Measurements from ENCODE around the gene GGCX.
"Not testable (repeated sequence)": the region's sequence is repeated elsewhere in the genome, so short reads cannot be mapped to it uniquely, and the experiment has no call there.

The GGCX gene

DNA sequence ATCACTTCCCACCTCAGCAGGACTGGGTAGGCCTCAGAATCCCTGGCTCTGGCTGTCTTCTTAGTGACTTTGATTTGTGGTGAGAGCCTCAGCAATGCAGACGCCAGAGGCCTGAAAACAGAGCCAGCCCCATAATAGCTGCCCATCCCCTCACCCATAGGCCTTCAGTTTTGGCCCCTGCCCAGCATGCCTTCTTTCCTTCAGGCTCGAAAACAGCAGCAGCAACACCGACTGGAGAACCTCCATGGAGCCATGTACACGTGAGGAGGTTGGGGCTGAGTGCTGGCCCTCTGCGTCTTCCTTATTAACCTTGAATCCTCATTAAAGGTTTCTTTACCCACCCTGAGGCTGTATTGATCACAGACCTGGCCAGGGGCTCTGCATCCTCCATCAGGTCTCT is 35.9 kb upstream of the GGCX start:
- no peak for DNase-seq (ENCODE audit: low read depth)
- TF ChIP-seq, protein P1, sequence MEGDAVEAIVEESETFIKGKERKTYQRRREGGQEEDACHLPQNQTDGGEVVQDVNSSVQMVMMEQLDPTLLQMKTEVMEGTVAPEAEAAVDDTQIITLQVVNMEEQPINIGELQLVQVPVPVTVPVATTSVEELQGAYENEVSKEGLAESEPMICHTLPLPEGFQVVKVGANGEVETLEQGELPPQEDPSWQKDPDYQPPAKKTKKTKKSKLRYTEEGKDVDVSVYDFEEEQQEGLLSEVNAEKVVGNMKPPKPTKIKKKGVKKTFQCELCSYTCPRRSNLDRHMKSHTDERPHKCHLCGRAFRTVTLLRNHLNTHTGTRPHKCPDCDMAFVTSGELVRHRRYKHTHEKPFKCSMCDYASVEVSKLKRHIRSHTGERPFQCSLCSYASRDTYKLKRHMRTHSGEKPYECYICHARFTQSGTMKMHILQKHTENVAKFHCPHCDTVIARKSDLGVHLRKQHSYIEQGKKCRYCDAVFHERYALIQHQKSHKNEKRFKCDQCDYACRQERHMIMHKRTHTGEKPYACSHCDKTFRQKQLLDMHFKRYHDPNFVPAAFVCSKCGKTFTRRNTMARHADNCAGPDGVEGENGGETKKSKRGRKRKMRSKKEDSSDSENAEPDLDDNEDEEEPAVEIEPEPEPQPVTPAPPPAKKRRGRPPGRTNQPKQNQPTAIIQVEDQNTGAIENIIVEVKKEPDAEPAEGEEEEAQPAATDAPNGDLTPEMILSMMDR (IDR thresholded peaks at IDR 0.05; ENCODE audit: low read length, missing control alignments): no peak
- no peak overlapping the region for H3K4me3 ChIP-seq (replicated peaks; ENCODE audit: low read depth, low read length)

DNA sequence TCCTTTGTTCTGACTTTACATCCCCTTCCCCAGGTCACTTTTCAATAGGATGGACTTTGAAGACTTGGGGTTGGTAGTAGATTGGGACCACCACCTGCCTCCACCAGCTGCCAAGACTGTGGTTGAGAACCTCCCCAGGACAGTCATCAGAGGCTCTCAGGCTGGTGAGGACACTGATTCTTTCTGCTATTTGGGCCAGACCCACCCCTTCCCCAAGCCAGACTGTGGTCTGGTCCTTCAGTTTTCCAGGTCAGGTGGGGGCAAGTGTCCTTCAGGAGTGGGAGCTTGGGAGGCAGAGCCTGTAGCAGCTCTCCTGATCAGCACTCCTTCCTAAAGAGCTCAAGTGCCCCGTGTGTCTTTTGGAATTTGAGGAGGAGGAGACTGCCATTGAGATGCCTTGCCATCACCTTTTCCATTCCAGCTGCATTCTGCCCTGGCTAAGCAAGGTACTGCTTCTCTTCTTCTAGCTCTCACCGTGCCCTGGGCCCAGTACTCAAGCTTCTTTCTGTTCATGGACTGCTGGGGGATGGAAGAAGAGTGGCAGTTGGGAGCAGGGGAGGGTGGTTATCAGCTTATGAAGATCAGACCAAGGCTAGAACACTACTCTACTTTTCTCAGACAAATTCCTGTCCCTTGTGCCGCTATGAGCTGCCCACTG is 35.3 kb upstream of the GGCX start:
- TF ChIP-seq, protein P1 (IDR thresholded peaks at IDR 0.05; ENCODE audit: low read length, missing control alignments): no peak
- no peak for DNase-seq (ENCODE audit: low read depth)
- H3K4me3 ChIP-seq (replicated peaks; ENCODE audit: low read depth, low read length): peak overlapping the region; percentile 99

DNA sequence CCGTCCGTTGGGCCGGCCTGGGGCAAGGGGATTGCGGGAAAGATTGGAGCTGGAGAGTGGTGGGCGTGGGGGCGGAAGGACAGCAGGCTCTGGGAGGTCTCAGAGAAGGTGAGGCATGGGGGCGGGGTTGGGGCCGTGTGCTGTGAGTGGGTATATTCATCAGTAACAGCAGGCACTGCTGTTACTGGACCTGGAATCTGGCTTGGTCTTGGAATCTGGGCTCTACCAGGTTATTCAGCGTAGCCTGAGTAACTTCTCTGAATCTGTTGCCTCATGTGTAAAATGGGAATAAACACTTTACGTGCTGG is 34.7 kb upstream of the GGCX start:
- TF ChIP-seq, protein P1 (IDR thresholded peaks at IDR 0.05; ENCODE audit: low read length, missing control alignments): no peak
- H3K4me3 ChIP-seq (replicated peaks; ENCODE audit: low read depth, low read length): peak overlapping the region; percentile 99
- DNase-seq (ENCODE audit: low read depth): no peak

DNA sequence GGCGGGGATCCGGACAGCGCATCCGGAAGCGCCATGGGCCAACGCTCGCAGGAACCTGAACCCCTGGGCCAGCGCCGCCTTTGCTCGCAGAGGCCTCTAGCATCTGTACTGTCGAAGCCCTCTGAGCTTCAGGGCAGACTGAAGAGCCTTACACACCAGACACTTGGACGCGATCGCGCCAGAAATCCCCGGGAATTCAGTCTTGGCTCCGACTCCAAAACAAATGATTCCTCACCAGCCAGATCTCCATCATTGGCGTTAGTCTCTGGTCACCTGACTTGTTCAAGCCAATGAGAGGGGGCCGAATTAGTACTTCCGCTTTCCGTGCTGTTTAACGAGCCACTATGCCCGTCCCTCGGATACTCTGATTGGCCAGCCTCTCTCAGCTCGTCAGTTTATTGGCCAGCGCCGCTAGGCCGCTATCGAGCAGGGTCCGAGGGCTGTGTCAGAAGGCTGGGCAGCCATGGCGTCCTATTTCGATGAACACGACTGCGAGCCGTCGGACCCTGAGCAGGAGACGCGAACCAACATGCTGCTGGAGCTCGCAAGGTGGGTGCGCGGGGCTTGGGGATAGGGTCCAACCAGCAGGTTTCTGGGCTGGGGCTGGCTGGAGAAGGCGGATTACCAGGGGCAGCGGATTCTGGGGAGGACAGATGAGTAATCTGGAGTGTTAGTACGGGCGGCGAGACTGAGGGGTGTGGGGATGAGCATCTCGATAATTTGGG is 34.2 kb upstream of the GGCX start, which contains the start of gene RNF181:
RNF181 (plus strand) TSS at position 445 of the 725 bp plus-strand sequence; CDS start at position 464, 19 bp downstream.
- peak within 1 kb of the TSS; percentile 99 for H3K4me3 ChIP-seq (replicated peaks; ENCODE audit: low read depth, low read length)
- DNase-seq (ENCODE audit: low read depth): peak; percentile 99
- TF ChIP-seq, protein P1 (IDR thresholded peaks at IDR 0.05; ENCODE audit: low read length, missing control alignments): no peak

DNA sequence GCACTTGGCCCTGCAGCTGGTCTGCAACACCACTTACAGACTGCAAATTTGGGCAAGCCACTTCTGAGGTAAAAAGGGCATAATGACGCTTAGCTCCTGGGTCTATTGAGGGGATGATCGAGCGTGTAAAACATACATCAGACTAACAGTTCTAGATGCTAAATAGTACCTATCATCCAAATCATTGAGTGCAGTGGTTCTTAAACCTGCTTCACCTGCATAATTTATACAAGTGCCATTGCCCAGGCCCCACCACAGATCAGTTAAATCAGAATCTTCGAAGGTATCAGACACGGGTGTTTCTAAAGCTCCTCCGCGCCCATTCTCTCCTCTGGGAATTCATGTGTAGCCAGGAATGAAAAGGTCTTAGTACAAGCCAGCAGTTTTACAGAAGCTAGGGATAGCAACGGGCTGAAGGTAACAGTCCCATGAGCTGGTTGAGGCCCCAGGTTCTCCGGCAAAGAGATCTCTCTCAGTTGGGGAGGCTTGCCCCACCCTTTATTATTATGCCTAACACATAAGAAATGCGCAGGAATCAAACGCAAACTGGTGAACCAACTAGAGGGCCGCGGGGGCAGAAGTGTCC is 33.5 kb upstream of the GGCX start:
- DNase-seq (ENCODE audit: low read depth): no peak
- TF ChIP-seq, protein P1 (IDR thresholded peaks at IDR 0.05; ENCODE audit: low read length, missing control alignments): no peak

GRCh38 chr2:85593023-85593422 is 31.7 kb upstream of the GGCX start:
- no peak for DNase-seq (ENCODE audit: low read depth)
- TF ChIP-seq, protein P1 (IDR thresholded peaks at IDR 0.05; ENCODE audit: low read length, missing control alignments): no peak
- no peak overlapping the region for H3K4me3 ChIP-seq (replicated peaks; ENCODE audit: low read depth, low read length)

More for the DNA sequence above, 33.5 kb upstream of the GGCX start:
- H3K4me3 ChIP-seq (replicated peaks; ENCODE audit: low read depth, low read length): peak overlapping the region; percentile 99

DNA sequence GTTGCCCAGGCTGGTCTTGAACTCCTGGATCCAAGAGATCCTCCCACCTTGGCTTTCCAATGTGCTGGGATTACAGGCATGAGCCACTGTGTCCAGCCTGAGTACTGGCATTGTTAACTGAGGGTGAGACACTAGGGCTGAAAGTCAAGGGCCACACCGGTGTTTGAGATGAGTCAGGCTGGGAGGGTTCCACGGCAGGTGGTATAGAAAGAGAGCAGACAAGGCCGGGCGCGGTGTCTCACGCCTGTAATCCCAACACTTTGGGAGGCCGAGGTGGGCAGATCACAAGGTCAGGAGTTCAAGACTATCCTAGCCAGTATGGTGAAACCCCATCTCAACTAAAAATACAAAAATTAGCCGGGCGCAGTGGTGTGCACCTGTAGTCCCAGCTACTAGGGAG is 31.0 kb upstream of the GGCX start:
- not testable (repeated sequence) for H3K4me3 ChIP-seq (replicated peaks; ENCODE audit: low read depth, low read length); DNase-seq (ENCODE audit: low read depth)

All from fibroblast of pulmonary artery (primary cell).